ENCODE results near the gene RNF13. TPM values are rescaled to one million over a fixed set of nuclear protein-coding genes. Genes with fewer than 3 reads are reported as not detected.

Gene RNF13
- total RNA-seq, 1 experiment from 2014 or later, result 94.5 TPM

Other genes with a start within 250 kb of the RNF13 start
- gene WWTR1, start 155.2 kb upstream of the RNF13 start, total RNA-seq (2014; rRNA removed; shearing (Covaris generic)), result 16.1 and 28.2 TPM in 2 replicates
- gene COMMD2, start 60.7 kb upstream of the RNF13 start, total RNA-seq (2014; rRNA removed; shearing (Covaris generic)), result 37.3 and 78.2 TPM in 2 replicates
- gene ANKUB1, start 20.7 kb upstream of the RNF13 start, total RNA-seq (2014; rRNA removed; shearing (Covaris generic)), result not detected in 2 replicates
- 361 and 497 TPM in 2 replicates for gene PFN2, start 157.7 kb downstream of the RNF13 start, total RNA-seq (2014; rRNA removed; shearing (Covaris generic))

Data from G401 (cell line).